ENCODE data around the gene OR1L4.

Gene OR1L4

DNA sequence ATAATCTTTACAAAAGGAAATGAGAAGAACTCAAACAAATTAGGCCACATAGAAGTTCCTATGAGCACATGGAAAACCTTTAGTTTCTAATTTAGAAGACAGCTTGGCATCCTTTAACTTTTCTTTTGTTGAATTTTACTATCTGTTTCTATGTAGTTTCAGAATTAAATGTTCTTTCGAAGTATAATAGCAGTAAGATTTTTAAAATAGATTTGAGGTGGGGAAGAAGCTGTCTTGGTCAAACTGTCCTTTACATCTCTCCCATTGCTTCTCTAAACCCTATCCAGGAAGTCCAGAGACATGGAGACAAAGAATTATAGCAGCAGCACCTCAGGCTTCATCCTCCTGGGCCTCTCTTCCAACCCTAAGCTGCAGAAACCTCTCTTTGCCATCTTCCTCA lies at the start of gene OR1L4:
Gene OR1L4 (plus strand): TSS at position 301 of the 400 bp plus-strand sequence. CDS start 0 bp downstream, at position 301.
- no peak for DNase-seq

GRCh38 chr9:122684851-122685250 lies 38.9 kb upstream of the OR1L4 start:
- DNase-seq, result no peak

GRCh38 chr9:122695696-122696095 lies 28.1 kb upstream of the OR1L4 start:
- DNase-seq, result no peak

GRCh38 chr9:122718038-122718437 lies 5.8 kb upstream of the OR1L4 start:
- no peak for DNase-seq

DNA sequence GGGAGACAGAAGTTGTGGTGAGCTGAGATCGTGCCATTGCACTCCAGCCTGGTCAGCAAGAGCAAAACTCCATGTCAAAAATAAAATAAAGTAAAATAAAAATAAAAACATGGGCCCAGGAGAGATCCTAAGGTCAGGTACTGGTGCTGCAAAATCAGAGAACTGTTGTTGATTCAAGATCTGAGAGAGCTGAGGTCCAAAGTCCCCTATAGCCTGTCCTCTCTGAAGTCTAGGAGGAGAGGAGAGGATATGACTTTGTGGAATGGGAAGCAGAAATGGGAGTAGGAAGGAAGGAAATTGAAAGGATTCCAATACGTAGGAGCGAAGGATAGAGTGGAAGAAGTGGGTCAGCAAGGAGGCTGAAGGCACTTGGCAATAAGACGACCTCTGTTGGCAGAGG lies 4.6 kb upstream of the OR1L4 start:
- DNase-seq, result no peak

GRCh38 chr9:122742003-122742402 lies 18.2 kb downstream of the OR1L4 start, which contains the start of gene OR1L6:
Gene OR1L6 (plus strand): TSS chr9:122742303. CDS start chr9:122749848, 7,545 bp downstream.
- DNase-seq, result no peak

GRCh38 chr9:122754825-122755224 lies 31.0 kb downstream of the OR1L4 start:
- no peak for DNase-seq

DNA sequence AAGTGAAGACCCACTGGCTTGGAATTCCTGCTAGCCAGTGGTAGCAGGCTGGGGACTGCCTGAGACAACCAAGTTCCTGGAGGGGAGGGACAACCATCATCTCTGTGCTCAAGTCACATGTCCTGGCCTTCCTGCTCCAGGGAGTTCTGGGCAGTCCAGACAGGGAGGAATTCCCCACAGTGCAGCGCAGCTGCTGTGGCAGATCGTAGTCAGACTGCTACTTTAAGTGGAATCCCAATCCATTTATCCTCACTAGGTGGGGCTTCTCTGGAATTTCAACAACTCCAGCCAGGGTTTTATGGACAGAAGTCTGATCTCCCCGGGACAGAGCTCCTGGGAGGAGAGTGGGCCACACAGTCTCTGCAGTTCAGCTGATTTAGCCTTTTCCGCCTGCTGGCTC lies 44.0 kb downstream of the OR1L4 start:
- no peak for DNase-seq
